ENCODE measurements around the gene SPRED1.

- TF ChIP-seq, protein P1, sequence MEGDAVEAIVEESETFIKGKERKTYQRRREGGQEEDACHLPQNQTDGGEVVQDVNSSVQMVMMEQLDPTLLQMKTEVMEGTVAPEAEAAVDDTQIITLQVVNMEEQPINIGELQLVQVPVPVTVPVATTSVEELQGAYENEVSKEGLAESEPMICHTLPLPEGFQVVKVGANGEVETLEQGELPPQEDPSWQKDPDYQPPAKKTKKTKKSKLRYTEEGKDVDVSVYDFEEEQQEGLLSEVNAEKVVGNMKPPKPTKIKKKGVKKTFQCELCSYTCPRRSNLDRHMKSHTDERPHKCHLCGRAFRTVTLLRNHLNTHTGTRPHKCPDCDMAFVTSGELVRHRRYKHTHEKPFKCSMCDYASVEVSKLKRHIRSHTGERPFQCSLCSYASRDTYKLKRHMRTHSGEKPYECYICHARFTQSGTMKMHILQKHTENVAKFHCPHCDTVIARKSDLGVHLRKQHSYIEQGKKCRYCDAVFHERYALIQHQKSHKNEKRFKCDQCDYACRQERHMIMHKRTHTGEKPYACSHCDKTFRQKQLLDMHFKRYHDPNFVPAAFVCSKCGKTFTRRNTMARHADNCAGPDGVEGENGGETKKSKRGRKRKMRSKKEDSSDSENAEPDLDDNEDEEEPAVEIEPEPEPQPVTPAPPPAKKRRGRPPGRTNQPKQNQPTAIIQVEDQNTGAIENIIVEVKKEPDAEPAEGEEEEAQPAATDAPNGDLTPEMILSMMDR (conservative IDR thresholded peaks at IDR 0.05), result no peak
- TF ChIP-seq ZFX (IDR thresholded peaks at IDR 0.05), result no peak
Measured at GRCh38 chr15:38216763-38217162, 35.9 kb upstream of the SPRED1 start.

Data from C4-2B (cell line).